HCT116 (cell line): ENCODE data around the gene C9orf152.

ENCODE experiments used
- CBX3 ChIP-seq: IDR thresholded peaks from 2 replicates; pipeline ENCODE4 v1.6.1; 2012; ENCODE audit warnings: low read depth
- CEBPB ChIP-seq: IDR thresholded peaks from 2 replicates; pipeline ENCODE4 v1.6.1; 2012; ENCODE audit warnings: low read depth
- EGR1 ChIP-seq: IDR thresholded peaks from 2 replicates; pipeline ENCODE4 v1.6.1; 2012; ENCODE audit warnings: low read depth
- EZH2 ChIP-seq: fragments of 200-600 bp; sonication (generic); IDR thresholded peaks from 2 replicates; pipeline ENCODE4 v1.6.1; 2017; ENCODE audit warnings: antibody characterized with exemption, mixed run types
- EZH2phosphoT487 ChIP-seq: fragments of 200-600 bp; IDR thresholded peaks from 2 replicates; pipeline ENCODE4 v1.6.1; 2018; ENCODE audit warnings: antibody characterized with exemption, borderline replicate concordance
- JUND ChIP-seq: IDR thresholded peaks from 2 replicates; pipeline ENCODE4 v1.6.1; 2012
- POLR2A ChIP-seq: IDR thresholded peaks from 2 replicates; pipeline ENCODE4 v1.7.0; 2011; ENCODE audit warnings: borderline replicate concordance; ENCODE audit not compliant: insufficient read depth, insufficient read length; ENCODE audit errors: extremely low read depth
- POLR2AphosphoS5 ChIP-seq: IDR thresholded peaks from 2 replicates; pipeline ENCODE4 v1.6.1; 2011; ENCODE audit warnings: mild to moderate bottlenecking, low read depth, low read length, moderate library complexity
- SIN3A ChIP-seq: IDR thresholded peaks from 2 replicates; pipeline ENCODE4 v1.6.1; 2012; ENCODE audit warnings: low read depth
- TCF7L2 ChIP-seq: IDR thresholded peaks from 2 replicates; pipeline ENCODE4 v1.7.0; 2011; ENCODE audit warnings: borderline replicate concordance, inconsistent platforms; ENCODE audit not compliant: insufficient read depth, insufficient read length; ENCODE audit errors: extremely low read depth
- YY1 ChIP-seq: IDR thresholded peaks from 2 replicates; pipeline ENCODE4 v1.6.1; 2011; ENCODE audit warnings: low read length, low read depth, moderate library complexity, mild to moderate bottlenecking; ENCODE audit not compliant: insufficient replicate concordance; ENCODE audit errors: extremely low read depth
- TF ChIP-seq, protein P1 (sequence below), 3 experiments: fragments of 200-600 bp in 1 of 3; sonication (generic) in 1 of 3; IDR thresholded peaks in 2 of 3; conservative IDR thresholded peaks in 1 of 3; 2 replicates each; pipeline ENCODE4 v1.5.1; 2012 to 2017; ENCODE audit warnings: low read depth in 2 of 3, low read length in 2 of 3, antibody characterized with exemption in 1 of 3, borderline replicate concordance in 1 of 3, control low read depth in 1 of 3, mild to moderate bottlenecking in 1 of 3, mixed read lengths in 1 of 3, mixed run types in 1 of 3, moderate library complexity in 1 of 3; ENCODE audit not compliant: insufficient read depth in 1 of 3
- TF ChIP-seq, protein P2 (sequence below): IDR thresholded peaks from 2 replicates; pipeline ENCODE4 v1.6.1; 2012
- TF ChIP-seq, protein P3 (sequence below): IDR thresholded peaks from 2 replicates; pipeline ENCODE4 v1.6.1; 2012; ENCODE audit warnings: low read depth

DNA sequence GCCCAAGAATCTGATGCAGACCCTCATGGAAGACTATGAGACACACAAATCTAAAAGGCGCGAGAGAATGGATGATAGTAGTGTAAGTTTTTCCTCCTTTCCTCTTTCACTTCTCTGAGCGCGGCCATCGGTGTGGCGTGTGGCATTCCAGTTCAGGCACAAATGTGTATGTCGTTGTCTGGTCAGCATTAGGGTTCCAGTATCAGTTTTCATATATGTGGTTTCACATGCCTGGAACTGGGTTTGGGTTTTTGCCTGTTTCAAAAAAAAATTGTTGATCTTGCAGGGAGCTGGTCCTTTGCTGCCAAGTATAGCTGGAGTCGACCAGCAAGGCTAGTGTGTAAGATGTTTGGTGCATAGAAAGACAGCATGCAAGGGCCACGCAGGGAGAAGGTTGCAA is 51.5 kb downstream of the C9orf152 start:
- TF ChIP-seq POLR2A, result no peak
- TF ChIP-seq, protein P1, sequence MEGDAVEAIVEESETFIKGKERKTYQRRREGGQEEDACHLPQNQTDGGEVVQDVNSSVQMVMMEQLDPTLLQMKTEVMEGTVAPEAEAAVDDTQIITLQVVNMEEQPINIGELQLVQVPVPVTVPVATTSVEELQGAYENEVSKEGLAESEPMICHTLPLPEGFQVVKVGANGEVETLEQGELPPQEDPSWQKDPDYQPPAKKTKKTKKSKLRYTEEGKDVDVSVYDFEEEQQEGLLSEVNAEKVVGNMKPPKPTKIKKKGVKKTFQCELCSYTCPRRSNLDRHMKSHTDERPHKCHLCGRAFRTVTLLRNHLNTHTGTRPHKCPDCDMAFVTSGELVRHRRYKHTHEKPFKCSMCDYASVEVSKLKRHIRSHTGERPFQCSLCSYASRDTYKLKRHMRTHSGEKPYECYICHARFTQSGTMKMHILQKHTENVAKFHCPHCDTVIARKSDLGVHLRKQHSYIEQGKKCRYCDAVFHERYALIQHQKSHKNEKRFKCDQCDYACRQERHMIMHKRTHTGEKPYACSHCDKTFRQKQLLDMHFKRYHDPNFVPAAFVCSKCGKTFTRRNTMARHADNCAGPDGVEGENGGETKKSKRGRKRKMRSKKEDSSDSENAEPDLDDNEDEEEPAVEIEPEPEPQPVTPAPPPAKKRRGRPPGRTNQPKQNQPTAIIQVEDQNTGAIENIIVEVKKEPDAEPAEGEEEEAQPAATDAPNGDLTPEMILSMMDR (IDR thresholded peaks at IDR 0.05 in 2 of 3, conservative IDR thresholded peaks at IDR 0.05 in 1 of 3; ENCODE audit: borderline replicate concordance in 1 of 3, insufficient read depth in 1 of 3, low read depth in 2 of 3, low read length in 2 of 3), result no peak
- TF ChIP-seq POLR2AphosphoS5, result no peak
- no peak for TF ChIP-seq EZH2
- TF ChIP-seq TCF7L2, result no peak
- no peak for TF ChIP-seq JUND
- TF ChIP-seq EGR1, result no peak
- TF ChIP-seq EZH2phosphoT487, result no peak
- TF ChIP-seq, protein P2, sequence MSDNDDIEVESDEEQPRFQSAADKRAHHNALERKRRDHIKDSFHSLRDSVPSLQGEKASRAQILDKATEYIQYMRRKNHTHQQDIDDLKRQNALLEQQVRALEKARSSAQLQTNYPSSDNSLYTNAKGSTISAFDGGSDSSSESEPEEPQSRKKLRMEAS, result no peak
- no peak for TF ChIP-seq CBX3
- no peak for TF ChIP-seq YY1
- TF ChIP-seq SIN3A, result no peak
- no peak for TF ChIP-seq CEBPB
- TF ChIP-seq, protein P3, sequence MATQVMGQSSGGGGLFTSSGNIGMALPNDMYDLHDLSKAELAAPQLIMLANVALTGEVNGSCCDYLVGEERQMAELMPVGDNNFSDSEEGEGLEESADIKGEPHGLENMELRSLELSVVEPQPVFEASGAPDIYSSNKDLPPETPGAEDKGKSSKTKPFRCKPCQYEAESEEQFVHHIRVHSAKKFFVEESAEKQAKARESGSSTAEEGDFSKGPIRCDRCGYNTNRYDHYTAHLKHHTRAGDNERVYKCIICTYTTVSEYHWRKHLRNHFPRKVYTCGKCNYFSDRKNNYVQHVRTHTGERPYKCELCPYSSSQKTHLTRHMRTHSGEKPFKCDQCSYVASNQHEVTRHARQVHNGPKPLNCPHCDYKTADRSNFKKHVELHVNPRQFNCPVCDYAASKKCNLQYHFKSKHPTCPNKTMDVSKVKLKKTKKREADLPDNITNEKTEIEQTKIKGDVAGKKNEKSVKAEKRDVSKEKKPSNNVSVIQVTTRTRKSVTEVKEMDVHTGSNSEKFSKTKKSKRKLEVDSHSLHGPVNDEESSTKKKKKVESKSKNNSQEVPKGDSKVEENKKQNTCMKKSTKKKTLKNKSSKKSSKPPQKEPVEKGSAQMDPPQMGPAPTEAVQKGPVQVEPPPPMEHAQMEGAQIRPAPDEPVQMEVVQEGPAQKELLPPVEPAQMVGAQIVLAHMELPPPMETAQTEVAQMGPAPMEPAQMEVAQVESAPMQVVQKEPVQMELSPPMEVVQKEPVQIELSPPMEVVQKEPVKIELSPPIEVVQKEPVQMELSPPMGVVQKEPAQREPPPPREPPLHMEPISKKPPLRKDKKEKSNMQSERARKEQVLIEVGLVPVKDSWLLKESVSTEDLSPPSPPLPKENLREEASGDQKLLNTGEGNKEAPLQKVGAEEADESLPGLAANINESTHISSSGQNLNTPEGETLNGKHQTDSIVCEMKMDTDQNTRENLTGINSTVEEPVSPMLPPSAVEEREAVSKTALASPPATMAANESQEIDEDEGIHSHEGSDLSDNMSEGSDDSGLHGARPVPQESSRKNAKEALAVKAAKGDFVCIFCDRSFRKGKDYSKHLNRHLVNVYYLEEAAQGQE, result no peak
